ENCODE measurements around the gene LTB4R.

LTB4R gene

DNA sequence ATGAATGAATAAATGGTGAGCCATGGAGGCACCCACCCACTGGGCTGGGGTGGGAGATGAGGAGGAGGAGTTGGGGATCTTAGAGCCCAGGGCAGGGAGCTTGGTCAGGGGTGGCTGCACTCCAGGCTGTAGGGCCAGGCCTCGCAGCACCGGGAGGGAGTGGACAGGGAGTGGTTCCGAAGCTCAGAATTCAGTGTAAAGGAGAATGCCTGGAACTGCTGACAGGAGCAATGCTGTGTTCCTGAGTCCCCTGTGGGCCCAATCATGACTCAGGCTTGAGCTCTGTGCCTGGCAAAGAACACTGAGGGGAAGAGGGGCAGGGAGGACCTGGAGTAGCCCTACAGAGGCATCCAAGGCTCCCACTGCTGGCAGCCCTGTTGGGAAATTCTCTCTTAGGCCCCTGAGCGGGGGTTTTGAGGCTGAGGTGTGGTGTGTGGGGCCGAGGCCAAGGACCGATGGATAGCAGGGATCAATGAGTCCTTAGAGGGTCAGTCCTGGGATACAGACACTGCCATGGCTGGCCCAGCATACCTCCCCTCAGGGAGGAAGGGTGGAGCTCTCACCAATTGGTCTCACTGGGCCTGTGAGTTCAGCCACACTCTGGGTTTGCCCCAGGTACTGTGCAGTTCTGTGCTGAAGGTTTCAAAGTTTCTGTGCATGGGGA lies 30.4 kb upstream of the LTB4R start:
- Histone ChIP-seq H3K27ac (ENCODE audit: low read length) (no peak overlapping the region), H3K4me1 (ENCODE audit: control insufficient read depth in 1 of 2, insufficient read depth in 2 of 2, low read length in 2 of 2) (no peaks in the 10 kb centered on the region), H3K9me3 (ENCODE audit: control insufficient read depth in 1 of 2, low read length in 2 of 2) (no peaks in the 10 kb centered on the region), H3K27me3 (ENCODE audit: low read depth, low read length) (no peaks in the 10 kb centered on the region), H3K36me3 (ENCODE audit: control insufficient read depth in 1 of 2, insufficient read depth in 2 of 2, low read length in 2 of 2) (no peaks in the 10 kb centered on the region), H3K4me3 (ENCODE audit: low read depth in 1 of 2, low read length in 2 of 2) (no peak overlapping the region)

DNA sequence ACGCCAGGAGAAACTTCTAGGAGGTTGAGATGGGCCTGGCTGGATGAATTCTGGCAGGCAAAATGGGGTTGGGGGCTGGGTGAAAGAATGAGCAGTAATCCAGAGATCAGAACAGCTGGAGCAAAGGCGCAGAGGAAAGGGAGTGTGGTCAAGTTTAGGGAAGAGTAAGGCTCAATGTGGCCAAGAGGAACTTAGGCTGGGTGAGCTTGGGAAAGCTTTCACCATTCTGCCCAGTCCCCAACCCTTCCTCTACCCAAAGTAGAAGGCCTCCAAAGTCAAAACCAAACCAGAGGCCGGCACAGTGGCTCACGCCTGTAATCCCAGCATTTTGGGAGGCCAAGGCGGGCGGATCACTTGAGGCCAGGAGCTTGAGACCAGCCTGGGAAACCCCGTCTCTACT lies 29.7 kb upstream of the LTB4R start:
- Histone ChIP-seq H3K4me3 (ENCODE audit: low read depth in 1 of 2, low read length in 2 of 2) (no peak overlapping the region), H3K9me3 (ENCODE audit: control insufficient read depth in 1 of 2, low read length in 2 of 2) (no peaks in the 10 kb centered on the region), H3K27ac (ENCODE audit: low read length) (no peak overlapping the region), H3K4me1 (ENCODE audit: control insufficient read depth in 1 of 2, insufficient read depth in 2 of 2, low read length in 2 of 2) (no peaks in the 10 kb centered on the region), H3K36me3 (ENCODE audit: control insufficient read depth in 1 of 2, insufficient read depth in 2 of 2, low read length in 2 of 2) (no peaks in the 10 kb centered on the region), H3K27me3 (ENCODE audit: low read depth, low read length) (no peaks in the 10 kb centered on the region)

DNA sequence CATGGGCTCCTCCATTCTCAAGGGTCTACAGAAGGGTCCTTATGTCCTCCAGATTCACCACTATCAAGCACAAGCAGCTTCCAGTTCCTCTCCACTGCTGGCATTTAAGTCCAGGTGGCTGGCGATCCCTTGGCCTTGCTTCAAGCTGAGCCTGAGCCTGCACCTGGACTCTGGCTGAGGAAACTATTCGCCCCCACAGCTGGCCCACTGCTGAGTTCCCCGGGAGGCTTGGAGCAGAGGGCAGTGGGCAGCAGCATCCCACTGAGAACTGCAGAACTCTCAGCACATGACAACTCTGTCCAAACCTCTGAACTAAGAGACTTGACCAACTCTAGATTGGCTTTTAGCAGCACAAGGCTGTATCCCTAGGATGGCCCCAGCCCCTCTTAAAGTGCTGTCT lies 28.6 kb upstream of the LTB4R start:
- no peaks in the 10 kb centered on the region for H3K9me3 ChIP-seq (ENCODE audit: control insufficient read depth in 1 of 2, low read length in 2 of 2)
- H3K27me3 ChIP-seq (ENCODE audit: low read depth, low read length): no peaks in the 10 kb centered on the region
- H3K4me1 ChIP-seq (ENCODE audit: control insufficient read depth in 1 of 2, insufficient read depth in 2 of 2, low read length in 2 of 2): no peaks in the 10 kb centered on the region
- no peak overlapping the region for H3K4me3 ChIP-seq (ENCODE audit: low read depth in 1 of 2, low read length in 2 of 2)
- no peaks in the 10 kb centered on the region for H3K36me3 ChIP-seq (ENCODE audit: control insufficient read depth in 1 of 2, insufficient read depth in 2 of 2, low read length in 2 of 2)
- no peak overlapping the region for H3K27ac ChIP-seq (ENCODE audit: low read length)

GRCh38 chr14:24283796-24284460 lies 27.4 kb upstream of the LTB4R start:
- Histone ChIP-seq H3K9me3 (ENCODE audit: control insufficient read depth in 1 of 2, low read length in 2 of 2) (no peaks in the 10 kb centered on the region), H3K4me3 (ENCODE audit: low read depth in 1 of 2, low read length in 2 of 2) (no peak overlapping the region), H3K4me1 (ENCODE audit: control insufficient read depth in 1 of 2, insufficient read depth in 2 of 2, low read length in 2 of 2) (no peaks in the 10 kb centered on the region), H3K36me3 (ENCODE audit: control insufficient read depth in 1 of 2, insufficient read depth in 2 of 2, low read length in 2 of 2) (no peaks in the 10 kb centered on the region), H3K27me3 (ENCODE audit: low read depth, low read length) (no peaks in the 10 kb centered on the region), H3K27ac (ENCODE audit: low read length) (no peak overlapping the region)

- no peaks in the 10 kb centered on the region for H3K4me1 ChIP-seq (ENCODE audit: control insufficient read depth in 1 of 2, insufficient read depth in 2 of 2, low read length in 2 of 2)
- no peak overlapping the region for H3K27ac ChIP-seq (ENCODE audit: low read length)
Measured at GRCh38 chr14:24284501-24285035, 26.7 kb upstream of the LTB4R start.

GRCh38 chr14:24285351-24285750 lies 26.0 kb upstream of the LTB4R start:
- H3K27me3 ChIP-seq (ENCODE audit: low read depth, low read length): no peaks in the 10 kb centered on the region
- H3K9me3 ChIP-seq (ENCODE audit: control insufficient read depth in 1 of 2, low read length in 2 of 2): no peaks in the 10 kb centered on the region
- no peak overlapping the region for H3K27ac ChIP-seq (ENCODE audit: low read length)

More at GRCh38 chr14:24284501-24285035, 26.7 kb upstream of the LTB4R start:
- peaks cover 4% of the 10 kb centered on the region in 2 donors for H3K36me3 ChIP-seq (ENCODE audit: control insufficient read depth in 1 of 2, insufficient read depth in 2 of 2, low read length in 2 of 2)
- H3K9me3 ChIP-seq (ENCODE audit: control insufficient read depth in 1 of 2, low read length in 2 of 2): no peaks in the 10 kb centered on the region
- H3K4me3 ChIP-seq (ENCODE audit: low read depth in 1 of 2, low read length in 2 of 2): no peak overlapping the region
- H3K27me3 ChIP-seq (ENCODE audit: low read depth, low read length): no peaks in the 10 kb centered on the region

DNA sequence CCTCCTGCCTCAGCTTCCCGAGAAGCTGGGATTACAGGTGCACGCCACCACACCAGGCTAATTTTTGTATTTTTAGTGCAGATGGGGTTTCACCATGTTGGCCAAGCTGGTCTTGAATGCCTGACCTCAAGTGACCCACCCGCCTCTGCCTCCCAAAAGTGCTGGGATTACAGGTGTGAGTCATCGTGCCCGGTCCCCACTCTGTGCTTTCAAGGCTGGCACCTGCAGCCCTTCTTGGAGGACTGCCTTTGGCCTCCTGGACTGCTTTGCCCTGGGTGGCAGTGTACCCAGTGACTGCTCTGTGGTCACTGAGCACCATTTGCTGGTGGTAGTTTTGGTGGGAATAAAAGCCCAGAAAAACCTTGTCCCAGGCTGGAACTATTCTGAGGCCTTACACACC lies 24.3 kb upstream of the LTB4R start:
- no peaks in the 10 kb centered on the region for H3K27me3 ChIP-seq (ENCODE audit: low read depth, low read length)
- no peak overlapping the region for H3K27ac ChIP-seq (ENCODE audit: low read length)
- H3K4me3 ChIP-seq (ENCODE audit: low read depth in 1 of 2, low read length in 2 of 2): no peak overlapping the region
- no peaks in the 10 kb centered on the region for H3K4me1 ChIP-seq (ENCODE audit: control insufficient read depth in 1 of 2, insufficient read depth in 2 of 2, low read length in 2 of 2)
- peaks cover 26 to 28% of the 10 kb centered on the region in 2 donors for H3K36me3 ChIP-seq (ENCODE audit: control insufficient read depth in 1 of 2, insufficient read depth in 2 of 2, low read length in 2 of 2)
- no peaks in the 10 kb centered on the region for H3K9me3 ChIP-seq (ENCODE audit: control insufficient read depth in 1 of 2, low read length in 2 of 2)

More at GRCh38 chr14:24285351-24285750, 26.0 kb upstream of the LTB4R start:
- Histone ChIP-seq H3K4me1 (ENCODE audit: control insufficient read depth in 1 of 2, insufficient read depth in 2 of 2, low read length in 2 of 2) (no peaks in the 10 kb centered on the region), H3K36me3 (ENCODE audit: control insufficient read depth in 1 of 2, insufficient read depth in 2 of 2, low read length in 2 of 2) (peaks cover 11% of the 10 kb centered on the region in 2 donors), H3K4me3 (ENCODE audit: low read depth in 1 of 2, low read length in 2 of 2) (no peak overlapping the region)

- H3K9me3 ChIP-seq (ENCODE audit: control insufficient read depth in 1 of 2, low read length in 2 of 2): no peaks in the 10 kb centered on the region
- H3K27me3 ChIP-seq (ENCODE audit: low read depth, low read length): no peaks in the 10 kb centered on the region
- no peak overlapping the region for H3K4me3 ChIP-seq (ENCODE audit: low read depth in 1 of 2, low read length in 2 of 2)
- no peak overlapping the region for H3K27ac ChIP-seq (ENCODE audit: low read length)
- H3K4me1 ChIP-seq (ENCODE audit: control insufficient read depth in 1 of 2, insufficient read depth in 2 of 2, low read length in 2 of 2): no peaks in the 10 kb centered on the region
- H3K36me3 ChIP-seq (ENCODE audit: control insufficient read depth in 1 of 2, insufficient read depth in 2 of 2, low read length in 2 of 2): peaks cover 35 to 36% of the 10 kb centered on the region in 2 donors
Measured at GRCh38 chr14:24289649-24290280, 21.5 kb upstream of the LTB4R start.

DNA sequence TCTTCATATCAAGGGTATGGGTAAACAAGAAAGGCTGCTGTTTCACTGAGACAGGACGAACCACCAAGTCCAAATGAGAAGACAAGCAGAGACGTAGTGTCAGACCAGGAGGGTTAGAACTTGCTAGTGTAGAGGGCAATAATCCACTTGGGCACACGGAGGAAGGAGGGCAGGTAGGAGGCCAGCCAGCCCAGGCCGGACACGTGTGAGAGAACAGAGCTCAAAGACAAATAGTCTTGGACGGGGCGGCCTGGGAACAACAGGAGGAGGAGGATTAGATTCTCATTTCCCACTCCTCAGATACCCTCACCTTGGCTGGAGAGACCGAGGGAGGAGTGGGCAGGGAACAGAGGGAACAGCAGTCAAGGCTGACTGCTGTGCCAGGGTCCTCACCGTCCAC lies 20.6 kb upstream of the LTB4R start:
- peaks cover 40 to 42% of the 10 kb centered on the region in 2 donors for H3K36me3 ChIP-seq (ENCODE audit: control insufficient read depth in 1 of 2, insufficient read depth in 2 of 2, low read length in 2 of 2)
- H3K27ac ChIP-seq (ENCODE audit: low read length): no peak overlapping the region
- no peaks in the 10 kb centered on the region for H3K9me3 ChIP-seq (ENCODE audit: control insufficient read depth in 1 of 2, low read length in 2 of 2)

GRCh38 chr14:24291446-24292117 lies 19.7 kb upstream of the LTB4R start:
- Histone ChIP-seq H3K36me3 (ENCODE audit: control insufficient read depth in 1 of 2, insufficient read depth in 2 of 2, low read length in 2 of 2) (peaks cover 44 to 49% of the 10 kb centered on the region in 2 donors), H3K4me3 (ENCODE audit: low read depth in 1 of 2, low read length in 2 of 2) (no peak overlapping the region), H3K4me1 (ENCODE audit: control insufficient read depth in 1 of 2, insufficient read depth in 2 of 2, low read length in 2 of 2) (peaks cover 0 to under 1% of the 10 kb centered on the region in 2 donors)

More for the DNA sequence above, 20.6 kb upstream of the LTB4R start:
- Histone ChIP-seq H3K4me1 (ENCODE audit: control insufficient read depth in 1 of 2, insufficient read depth in 2 of 2, low read length in 2 of 2) (no peaks in the 10 kb centered on the region), H3K4me3 (ENCODE audit: low read depth in 1 of 2, low read length in 2 of 2) (no peak overlapping the region), H3K27me3 (ENCODE audit: low read depth, low read length) (no peaks in the 10 kb centered on the region)

More at GRCh38 chr14:24291446-24292117, 19.7 kb upstream of the LTB4R start:
- Histone ChIP-seq H3K27ac (ENCODE audit: low read length) (no peak overlapping the region), H3K9me3 (ENCODE audit: control insufficient read depth in 1 of 2, low read length in 2 of 2) (no peaks in the 10 kb centered on the region), H3K27me3 (ENCODE audit: low read depth, low read length) (no peaks in the 10 kb centered on the region)
